GM19240 (cell line): ENCODE results near the gene TRIM25.

Experiments
- DNase-seq: peaks from one replicate; pipeline ENCODE4 v3.0.0; 2011; ENCODE audit warnings: low spot score; ENCODE audit not compliant: insufficient read length

Gene TRIM25

GRCh38 chr17:56896217-56896967, 17.5 kb downstream of the TRIM25 start:
- no peak for DNase-seq

GRCh38 chr17:56894859-56895455, 18.9 kb downstream of the TRIM25 start:
- DNase-seq, result no peak

GRCh38 chr17:56893503-56893902, 20.3 kb downstream of the TRIM25 start:
- DNase-seq, result no peak

GRCh38 chr17:56892333-56892732, 21.5 kb downstream of the TRIM25 start:
- DNase-seq, result no peak

GRCh38 chr17:56891751-56892150, 22.1 kb downstream of the TRIM25 start:
- DNase-seq, result no peak

- no peak for DNase-seq
These were observed 22.8 kb downstream of the TRIM25 start for GRCh38 chr17:56890906-56891674.

GRCh38 chr17:56890390-56890789, 23.5 kb downstream of the TRIM25 start:
- no peak for DNase-seq

- no peak for DNase-seq
These were observed 26.0 kb downstream of the TRIM25 start for GRCh38 chr17:56887552-56888467.

- no peak for DNase-seq
These were observed 26.7 kb downstream of the TRIM25 start for GRCh38 chr17:56887105-56887504.

- no peak for DNase-seq
These were observed 27.5 kb downstream of the TRIM25 start for GRCh38 chr17:56886288-56886731.

- DNase-seq, result no peak
These were observed 28.6 kb downstream of the TRIM25 start for GRCh38 chr17:56885312-56885657.

- no peak for DNase-seq
These were observed 29.2 kb downstream of the TRIM25 start for GRCh38 chr17:56884483-56885311.

- DNase-seq, result no peak
These were observed 30.2 kb downstream of the TRIM25 start for GRCh38 chr17:56883616-56884015.

- DNase-seq, result no peak
These were observed 32.1 kb downstream of the TRIM25 start for GRCh38 chr17:56881685-56882295.

- no peak for DNase-seq
These were observed 33.3 kb downstream of the TRIM25 start for GRCh38 chr17:56880571-56880970.

GRCh38 chr17:56880133-56880532, 33.7 kb downstream of the TRIM25 start:
- DNase-seq, result no peak

GRCh38 chr17:56879280-56879679, 34.6 kb downstream of the TRIM25 start:
- DNase-seq, result no peak

- no peak for DNase-seq
These were observed 37.1 kb downstream of the TRIM25 start for GRCh38 chr17:56876766-56877179.

GRCh38 chr17:56870081-56870651, 43.7 kb downstream of the TRIM25 start:
- DNase-seq, result no peak

- no peak for DNase-seq
These were observed 45.1 kb downstream of the TRIM25 start for GRCh38 chr17:56868716-56869115.
